ENCODE results near the gene CRACR2A.

CRACR2A gene

GRCh38 chr12:3598896-3599860, 153.7 kb downstream of the CRACR2A start:
- no peak for DNase-seq (ENCODE audit: low read depth)

GRCh38 chr12:3597526-3598210, 155.2 kb downstream of the CRACR2A start:
- no peak for DNase-seq (ENCODE audit: low read depth)

GRCh38 chr12:3596703-3597415, 156.1 kb downstream of the CRACR2A start:
- no peak for DNase-seq (ENCODE audit: low read depth)

GRCh38 chr12:3595721-3596120, 157.2 kb downstream of the CRACR2A start:
- DNase-seq (ENCODE audit: low read depth): no peak

- no peak for DNase-seq (ENCODE audit: low read depth)
Measured at GRCh38 chr12:3594966-3595365, 157.9 kb downstream of the CRACR2A start.

- DNase-seq (ENCODE audit: low read depth): no peak
Measured at GRCh38 chr12:3593906-3594483, 158.9 kb downstream of the CRACR2A start.

- no peak for DNase-seq (ENCODE audit: low read depth)
Measured at GRCh38 chr12:3592856-3593625, 159.9 kb downstream of the CRACR2A start.

GRCh38 chr12:3589745-3590144, 163.2 kb downstream of the CRACR2A start:
- no peak for DNase-seq (ENCODE audit: low read depth)

GRCh38 chr12:3587402-3588013, 165.4 kb downstream of the CRACR2A start:
- DNase-seq (ENCODE audit: low read depth): no peak

- DNase-seq (ENCODE audit: low read depth): no peak
Measured at GRCh38 chr12:3583656-3584334, 169.1 kb downstream of the CRACR2A start.

GRCh38 chr12:3580094-3580749, 172.7 kb downstream of the CRACR2A start:
- no peak for DNase-seq (ENCODE audit: low read depth)

- DNase-seq (ENCODE audit: low read depth): no peak
Measured at GRCh38 chr12:3579446-3580093, 173.3 kb downstream of the CRACR2A start.

GRCh38 chr12:3578557-3578956, 174.4 kb downstream of the CRACR2A start:
- DNase-seq (ENCODE audit: low read depth): no peak

GRCh38 chr12:3576891-3577290, 176.0 kb downstream of the CRACR2A start:
- no peak for DNase-seq (ENCODE audit: low read depth)

GRCh38 chr12:3574986-3575385, 177.9 kb downstream of the CRACR2A start:
- no peak for DNase-seq (ENCODE audit: low read depth)

- no peak for DNase-seq (ENCODE audit: low read depth)
Measured at GRCh38 chr12:3572560-3572959, 180.3 kb downstream of the CRACR2A start.

GRCh38 chr12:3571724-3572123, 181.2 kb downstream of the CRACR2A start:
- DNase-seq (ENCODE audit: low read depth): no peak

GRCh38 chr12:3571323-3571722, 181.6 kb downstream of the CRACR2A start:
- DNase-seq (ENCODE audit: low read depth): no peak

GRCh38 chr12:3568695-3569094, 184.2 kb downstream of the CRACR2A start:
- no peak for DNase-seq (ENCODE audit: low read depth)
